Kidney epithelial cell (primary cell): ENCODE results near the gene PAK1. TPM values are rescaled to one million over a fixed set of nuclear protein-coding genes. Genes with fewer than 3 reads are reported as not detected.

Experiments used
- DNase-seq: peaks from one replicate; pipeline ENCODE4 v3.0.0-alpha.2; 2010; ENCODE audit warnings: low read depth
- H3K27me3 ChIP-seq: 2 replicates; pipeline ENCODE4 v1.6.0; 2011; ENCODE audit warnings: low read length; ENCODE audit not compliant: control insufficient read depth, insufficient read depth
- H3K36me3 ChIP-seq: 2 replicates; pipeline ENCODE4 v1.5.1; 2011; ENCODE audit warnings: low read length; ENCODE audit not compliant: control insufficient read depth, insufficient read depth
- H3K4me3 ChIP-seq: 2 replicates; pipeline ENCODE4 v1.5.1; 2011; ENCODE audit warnings: low read depth, mild to moderate bottlenecking, control low read depth, low read length
- CTCF ChIP-seq: IDR thresholded peaks from 2 replicates; pipeline ENCODE4 v1.5.1; 2011; ENCODE audit warnings: mild to moderate bottlenecking, moderate library complexity, low read length, control low read depth, inconsistent platforms; ENCODE audit not compliant: insufficient read depth, poor library complexity, severe bottlenecking
- total RNA-seq: library from RNA; depleted of rRNA; stranded (reverse); fragments of >200 nt; gene quantifications from 2 replicates; pipeline ENCODE4 v1.2.3, GENCODE V29; 2015

PAK1 gene
- total RNA-seq, 1 donor from 2014 or later = 35.3 TPM

- H3K36me3 ChIP-seq = no peaks in the 10 kb centered on the region
- no peak for TF ChIP-seq CTCF
- no peaks in the 10 kb centered on the region for H3K27me3 ChIP-seq
- DNase-seq = no peak
- H3K4me3 ChIP-seq = no peak overlapping the region
Observed at GRCh38 chr11:77467993-77468392, 5.9 kb downstream of the PAK1 start.

GRCh38 chr11:77467233-77467632, 6.7 kb downstream of the PAK1 start:
- no peak for TF ChIP-seq CTCF
- DNase-seq = no peak

DNA sequence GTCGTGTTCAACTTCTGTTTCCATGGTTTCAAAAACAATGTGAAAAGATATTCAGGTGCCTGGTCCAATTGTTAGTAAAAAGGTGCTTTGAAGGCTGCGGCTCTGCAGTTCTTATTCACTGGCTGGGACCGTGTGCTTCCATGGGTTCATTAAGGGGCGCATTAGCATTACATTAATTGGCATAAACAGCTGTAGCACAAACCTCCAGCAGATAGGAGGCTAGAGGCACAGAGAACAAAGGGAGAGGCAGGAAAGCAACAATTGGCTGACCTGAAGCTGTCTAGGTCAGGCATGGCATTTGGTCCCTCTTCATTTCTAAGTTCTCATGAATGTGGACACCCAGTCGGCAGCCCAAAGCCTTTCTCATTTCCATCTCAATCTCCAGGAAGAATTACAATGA, 16.6 kb downstream of the PAK1 start:
- no peak for DNase-seq
- H3K27me3 ChIP-seq = no peaks in the 10 kb centered on the region
- TF ChIP-seq CTCF = no peak
- H3K4me3 ChIP-seq = no peak overlapping the region
- no peaks in the 10 kb centered on the region for H3K36me3 ChIP-seq

More at GRCh38 chr11:77467233-77467632, 6.7 kb downstream of the PAK1 start:
- Histone ChIP-seq H3K36me3 (no peaks in the 10 kb centered on the region), H3K4me3 (no peak overlapping the region), H3K27me3 (no peaks in the 10 kb centered on the region)

DNA sequence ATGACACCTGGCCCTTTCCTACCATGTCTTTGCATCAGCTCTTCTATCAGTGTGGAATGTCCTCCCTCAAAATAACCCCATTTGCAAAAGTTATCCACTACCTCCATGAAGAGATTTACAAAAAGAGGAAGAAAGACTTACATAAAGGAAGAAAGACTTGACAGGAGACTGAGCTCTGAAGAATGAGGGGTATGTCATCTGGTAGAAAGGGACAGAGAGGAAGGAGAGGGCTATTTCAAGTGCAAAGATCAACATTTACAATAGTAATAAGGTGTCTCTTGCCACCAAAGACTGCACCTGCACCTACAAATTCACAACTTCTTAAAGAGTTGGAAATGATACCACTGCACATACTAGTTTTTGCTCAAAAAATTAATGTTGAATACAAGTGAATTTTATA, 18.2 kb downstream of the PAK1 start:
- Histone ChIP-seq H3K27me3 (no peaks in the 10 kb centered on the region), H3K4me3 (no peak overlapping the region), H3K36me3 (no peaks in the 10 kb centered on the region)
- no peak for TF ChIP-seq CTCF
- DNase-seq = no peak

DNA sequence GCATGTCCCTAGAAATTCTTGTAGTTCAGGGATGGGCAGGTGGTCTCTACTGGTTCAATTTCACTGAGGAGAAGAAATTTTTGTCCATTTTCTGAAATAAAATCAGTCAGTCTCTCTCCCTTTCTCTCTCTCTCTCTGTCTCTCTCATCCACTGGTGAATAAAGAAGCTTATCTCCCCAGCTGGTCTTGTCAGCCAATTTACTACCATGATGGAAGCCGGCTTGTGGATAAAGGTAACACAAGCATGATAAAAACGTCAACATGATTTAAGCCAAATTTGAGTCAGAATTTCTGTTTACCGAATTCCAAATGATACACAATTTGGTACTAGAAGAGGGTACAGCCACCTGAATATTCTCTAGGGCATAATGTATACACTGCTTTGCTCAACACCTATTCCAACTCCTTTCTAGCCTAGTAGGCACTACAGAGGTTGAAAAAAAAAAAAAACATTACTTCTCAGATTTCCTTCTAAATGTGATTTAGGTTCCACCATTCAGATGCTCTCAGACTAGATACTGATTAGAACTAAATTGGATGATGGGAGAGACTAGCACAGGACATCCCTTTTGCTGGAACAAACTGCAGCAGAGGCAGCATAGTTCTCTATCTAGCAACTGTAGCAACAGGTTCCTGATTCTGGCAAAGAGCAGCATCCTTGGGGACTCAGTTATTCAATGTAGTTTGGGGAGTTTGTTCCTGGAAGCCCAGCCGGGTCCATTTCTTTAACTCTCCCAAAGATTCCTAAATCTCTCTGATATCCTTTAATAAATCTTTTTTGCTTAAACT, 18.8 kb downstream of the PAK1 start:
- no peaks in the 10 kb centered on the region for H3K27me3 ChIP-seq
- no peaks in the 10 kb centered on the region for H3K36me3 ChIP-seq
- no peak overlapping the region for H3K4me3 ChIP-seq
- no peak for TF ChIP-seq CTCF
- DNase-seq = no peak

DNA sequence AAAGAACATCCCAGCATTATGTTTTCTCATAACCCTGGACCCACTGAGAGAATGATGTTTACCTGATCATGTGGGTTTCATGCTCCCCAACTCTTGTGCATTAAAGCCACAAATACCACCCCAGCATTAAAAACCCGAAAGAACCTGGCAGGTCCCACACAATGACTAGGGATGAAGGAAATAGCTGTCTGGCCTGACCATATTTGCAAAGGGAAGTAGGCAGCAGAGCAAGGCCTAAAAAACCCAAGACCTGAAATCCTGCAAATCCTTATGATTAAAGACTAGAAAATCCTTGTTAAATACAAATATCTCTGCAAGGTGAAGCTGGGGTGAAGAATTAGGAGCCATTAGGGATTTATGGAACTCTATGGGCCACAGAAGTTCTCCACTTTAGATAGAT, 23.7 kb downstream of the PAK1 start:
- no peak for DNase-seq
- Histone ChIP-seq H3K36me3 (no peaks in the 10 kb centered on the region), H3K27me3 (no peaks in the 10 kb centered on the region), H3K4me3 (no peak overlapping the region)
- no peak for TF ChIP-seq CTCF
